GM12865 (cell line): ENCODE results near the gene GEMIN5.
"Not testable (repeated sequence)": the region's sequence is repeated elsewhere in the genome, so short reads cannot be mapped to it uniquely, and the experiment has no call there.

Experiments used
- DNase-seq: peaks from one replicate; pipeline ENCODE4 v3.0.0; 2010; ENCODE audit warnings: low read depth
- H3K4me3 ChIP-seq: 2 replicates; pipeline ENCODE4 v1.5.1; 2011; ENCODE audit warnings: mild to moderate bottlenecking, low read depth, low read length, control low read depth
- TF ChIP-seq, protein P1 (sequence below): IDR thresholded peaks from 2 replicates; pipeline ENCODE4 v1.5.1; 2011; ENCODE audit warnings: low read length, control low read depth, low read depth, inconsistent platforms; ENCODE audit not compliant: insufficient read depth; ENCODE audit errors: missing control alignments

GEMIN5 gene

DNA sequence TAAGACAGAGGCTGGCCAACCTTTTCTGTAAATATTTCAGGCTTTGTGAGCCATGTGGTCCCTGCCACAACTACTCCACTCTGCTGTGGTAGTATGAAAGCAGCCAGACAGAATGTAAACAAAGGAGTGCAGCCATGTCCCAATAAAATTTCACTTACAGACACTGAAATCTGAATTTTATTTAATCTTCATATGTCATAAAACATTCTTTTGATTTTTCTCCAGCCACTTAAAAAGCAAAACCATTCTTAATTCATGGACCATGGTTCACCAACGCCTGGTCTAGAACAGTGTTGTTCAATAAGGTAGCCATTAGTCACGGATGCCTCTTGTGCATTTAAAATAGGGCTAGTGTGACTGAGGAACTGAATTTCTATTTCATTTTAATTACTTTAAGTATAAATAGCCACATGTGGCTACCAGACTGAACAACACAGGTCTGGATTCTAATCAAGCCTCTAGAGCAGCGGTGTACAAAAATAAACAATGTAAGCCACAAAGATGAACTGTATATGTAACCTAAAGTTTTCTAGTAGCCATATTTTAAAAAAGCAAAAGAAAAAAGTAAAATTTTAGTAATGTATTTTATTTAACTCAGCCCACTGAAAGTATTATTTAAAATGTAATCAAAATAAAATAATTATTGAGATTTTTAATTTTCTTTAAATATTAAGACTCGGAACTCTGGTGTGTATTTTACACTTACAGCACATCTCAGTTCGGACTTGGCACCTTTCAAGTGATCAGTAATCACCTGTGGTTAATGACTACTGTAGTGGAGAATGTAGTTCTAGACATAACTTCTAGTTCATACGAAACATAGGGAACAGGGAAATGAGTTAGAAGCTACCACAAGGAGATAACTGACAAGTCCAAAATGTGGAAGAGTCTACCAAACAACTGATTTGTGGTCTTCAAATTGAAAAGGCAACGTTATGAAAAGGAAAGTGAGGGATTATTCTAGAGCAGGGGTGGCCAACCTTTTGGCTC lies 14.3 kb downstream of the GEMIN5 start:
- TF ChIP-seq, protein P1, sequence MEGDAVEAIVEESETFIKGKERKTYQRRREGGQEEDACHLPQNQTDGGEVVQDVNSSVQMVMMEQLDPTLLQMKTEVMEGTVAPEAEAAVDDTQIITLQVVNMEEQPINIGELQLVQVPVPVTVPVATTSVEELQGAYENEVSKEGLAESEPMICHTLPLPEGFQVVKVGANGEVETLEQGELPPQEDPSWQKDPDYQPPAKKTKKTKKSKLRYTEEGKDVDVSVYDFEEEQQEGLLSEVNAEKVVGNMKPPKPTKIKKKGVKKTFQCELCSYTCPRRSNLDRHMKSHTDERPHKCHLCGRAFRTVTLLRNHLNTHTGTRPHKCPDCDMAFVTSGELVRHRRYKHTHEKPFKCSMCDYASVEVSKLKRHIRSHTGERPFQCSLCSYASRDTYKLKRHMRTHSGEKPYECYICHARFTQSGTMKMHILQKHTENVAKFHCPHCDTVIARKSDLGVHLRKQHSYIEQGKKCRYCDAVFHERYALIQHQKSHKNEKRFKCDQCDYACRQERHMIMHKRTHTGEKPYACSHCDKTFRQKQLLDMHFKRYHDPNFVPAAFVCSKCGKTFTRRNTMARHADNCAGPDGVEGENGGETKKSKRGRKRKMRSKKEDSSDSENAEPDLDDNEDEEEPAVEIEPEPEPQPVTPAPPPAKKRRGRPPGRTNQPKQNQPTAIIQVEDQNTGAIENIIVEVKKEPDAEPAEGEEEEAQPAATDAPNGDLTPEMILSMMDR: no peak
- no peak overlapping the region for H3K4me3 ChIP-seq
- DNase-seq: no peak

DNA sequence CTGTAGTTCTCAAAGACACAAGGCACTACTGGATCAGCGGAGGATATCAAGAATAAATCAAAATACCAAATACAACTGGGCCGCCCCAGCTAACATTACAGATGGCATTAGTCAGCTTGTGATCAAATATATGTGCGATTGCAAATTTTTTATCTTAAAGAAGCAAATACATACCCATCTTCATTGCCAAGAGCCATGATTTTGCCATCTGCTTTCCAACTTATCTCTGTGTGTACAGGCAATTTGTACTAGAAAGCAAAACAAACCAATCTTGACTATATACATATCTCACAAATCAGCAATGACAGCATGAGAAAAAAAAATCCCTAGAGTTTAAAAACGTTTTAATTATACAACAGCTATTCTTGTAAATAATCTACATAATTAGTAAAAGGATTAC lies 20.3 kb downstream of the GEMIN5 start:
- DNase-seq: no peak
- no peak overlapping the region for H3K4me3 ChIP-seq
- TF ChIP-seq, protein P1: no peak

DNA sequence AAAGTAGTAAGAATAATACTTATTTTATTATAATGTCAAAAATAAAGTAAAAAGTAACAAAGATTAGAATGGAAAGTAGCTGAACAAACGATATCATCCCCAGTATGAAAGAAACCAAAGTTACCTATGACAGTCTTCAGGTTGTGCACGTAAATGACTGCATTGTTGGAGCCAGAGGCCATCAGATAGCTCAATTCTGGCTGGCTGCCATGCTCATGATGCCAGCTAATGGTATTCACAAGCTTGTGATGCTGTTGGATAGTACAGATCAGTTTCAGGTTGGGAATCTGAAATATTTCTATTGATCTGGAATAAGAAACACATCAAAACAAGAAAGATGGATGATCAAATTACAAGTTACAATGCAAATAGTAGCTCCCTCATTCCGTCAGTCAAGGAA lies 21.1 kb downstream of the GEMIN5 start:
- TF ChIP-seq, protein P1: no peak
- DNase-seq: no peak
- no peak overlapping the region for H3K4me3 ChIP-seq

DNA sequence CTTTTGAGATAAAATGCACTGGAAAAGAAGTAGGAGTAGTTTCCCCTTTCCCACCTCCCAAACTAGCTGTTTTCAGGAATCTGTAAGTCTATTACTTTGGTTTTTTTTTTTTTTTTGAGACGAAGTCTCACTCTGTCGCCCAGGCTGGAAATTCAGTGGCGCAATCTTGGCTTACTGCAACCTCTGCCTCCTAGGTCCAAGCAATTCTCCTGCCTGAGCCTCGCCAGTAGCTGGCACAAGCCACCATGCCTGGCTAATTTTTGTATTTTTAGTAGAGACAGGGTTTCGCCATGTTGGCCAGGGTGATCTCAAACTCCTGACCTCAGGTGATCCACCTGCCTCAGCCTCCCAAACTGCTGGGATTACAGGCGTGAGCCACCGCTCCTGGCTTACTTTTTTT lies 32.4 kb downstream of the GEMIN5 start:
- DNase-seq, H3K4me3 ChIP-seq: not testable (repeated sequence)

DNA sequence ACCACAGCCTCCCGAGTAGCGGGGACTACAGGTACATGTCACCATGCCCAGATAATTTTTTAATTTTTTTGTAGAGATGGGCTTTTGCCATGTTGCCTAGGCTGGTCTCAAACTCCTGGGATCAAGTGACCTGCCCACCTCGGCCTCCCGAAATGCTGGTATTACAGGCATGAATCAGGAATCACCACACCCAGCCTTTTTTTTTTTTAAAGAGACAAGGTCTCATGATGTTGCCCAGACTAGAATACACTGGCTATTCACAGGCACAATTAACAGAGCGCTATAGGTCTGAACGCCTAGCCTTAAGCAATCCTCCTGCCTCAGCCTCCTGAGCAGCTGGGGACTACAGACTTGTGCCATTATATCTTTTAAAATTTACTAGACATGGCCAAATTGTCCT lies 36.1 kb downstream of the GEMIN5 start:
- DNase-seq: no peak
- H3K4me3 ChIP-seq: no peak overlapping the region
- TF ChIP-seq, protein P1: no peak

DNA sequence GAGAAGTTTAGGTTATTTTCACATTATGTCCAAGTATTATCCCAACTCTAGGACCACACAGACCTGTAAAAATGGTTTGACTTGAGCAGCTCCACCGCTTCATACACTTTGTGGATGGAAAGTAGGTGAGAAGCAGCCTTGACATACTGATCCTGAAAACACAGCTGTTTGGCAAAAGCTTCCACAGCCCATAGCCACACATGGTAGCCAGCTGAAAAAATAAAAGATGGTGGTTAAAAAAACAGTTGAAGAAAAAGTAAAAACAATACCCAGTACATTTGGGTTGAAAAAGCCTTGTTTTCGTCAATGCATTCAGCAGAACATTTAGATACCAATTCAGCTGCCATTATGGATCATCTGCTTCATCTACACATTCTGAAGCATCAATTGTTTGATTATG lies 36.7 kb downstream of the GEMIN5 start:
- no peak overlapping the region for H3K4me3 ChIP-seq
- TF ChIP-seq, protein P1: no peak
- DNase-seq: no peak

DNA sequence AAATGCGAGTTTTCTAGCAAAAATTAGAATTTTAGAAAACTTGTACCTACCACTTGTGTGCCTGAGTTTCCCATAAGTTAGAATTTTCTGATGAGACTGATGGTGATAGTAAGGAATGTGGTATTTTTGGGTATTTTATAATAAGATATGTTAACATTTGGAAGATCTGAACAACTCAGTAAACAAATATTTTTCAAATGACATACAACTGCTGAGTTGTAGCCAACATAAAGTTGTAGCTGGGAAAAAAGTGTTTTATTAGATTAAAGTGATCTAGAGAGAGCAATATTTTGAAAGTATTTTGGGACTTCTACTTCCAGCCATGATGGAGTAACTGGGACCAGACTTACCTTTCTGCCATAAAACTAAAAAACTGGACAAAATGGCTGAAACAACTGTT lies 37.9 kb downstream of the GEMIN5 start:
- TF ChIP-seq, protein P1: no peak
- no peak for DNase-seq
- H3K4me3 ChIP-seq: no peak overlapping the region
